GM21717 (cell line): ENCODE data around the gene CMKLR1.

ENCODE experiments used
- ATAC-seq: cut with Tn5 transposase; IDR thresholded peaks from one replicate; pipeline ENCODE4 v1.9.1; 2021; ENCODE audit warnings: mild to moderate bottlenecking, moderate library complexity; ENCODE audit not compliant: unreplicated experiment

The CMKLR1 gene

DNA sequence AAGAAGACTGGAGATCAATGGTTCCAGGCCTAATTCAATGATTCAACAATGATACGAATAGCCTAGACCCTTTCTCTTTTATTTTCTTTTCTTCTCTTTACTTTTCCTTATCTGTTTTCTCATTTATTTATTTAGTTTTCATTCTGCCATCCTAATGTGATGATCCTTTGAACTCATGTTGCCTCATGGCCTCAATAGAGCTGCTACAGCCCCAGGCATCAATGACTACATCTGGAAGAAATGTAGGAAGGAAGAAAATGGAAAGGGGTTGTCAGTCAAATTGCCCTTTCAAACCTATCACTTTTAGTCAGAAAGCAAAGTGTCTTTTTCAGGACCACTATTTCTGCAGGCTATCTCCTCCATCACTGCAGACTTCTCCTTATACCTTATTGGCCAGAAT, 69.9 kb downstream of the CMKLR1 start:
- ATAC-seq = no peak

DNA sequence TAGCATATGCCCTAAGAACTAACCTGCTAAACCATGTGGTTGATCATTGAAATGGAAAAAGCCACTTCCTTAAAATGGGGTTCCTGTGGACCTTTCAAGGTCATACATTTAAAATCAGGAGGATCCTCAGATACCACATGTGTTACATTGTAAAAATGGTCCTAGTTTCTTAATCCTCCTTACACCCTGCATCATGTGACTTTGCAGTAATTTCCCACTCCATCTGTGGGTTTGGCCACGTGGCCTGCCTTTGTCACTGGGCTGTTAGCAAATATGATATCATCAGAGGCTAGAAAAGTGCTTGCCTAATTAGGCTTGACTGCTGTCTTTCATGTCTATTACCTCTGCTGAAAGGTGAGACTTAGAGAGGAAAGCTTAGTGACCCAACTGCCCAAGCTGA, 70.7 kb downstream of the CMKLR1 start:
- ATAC-seq = no peak

DNA sequence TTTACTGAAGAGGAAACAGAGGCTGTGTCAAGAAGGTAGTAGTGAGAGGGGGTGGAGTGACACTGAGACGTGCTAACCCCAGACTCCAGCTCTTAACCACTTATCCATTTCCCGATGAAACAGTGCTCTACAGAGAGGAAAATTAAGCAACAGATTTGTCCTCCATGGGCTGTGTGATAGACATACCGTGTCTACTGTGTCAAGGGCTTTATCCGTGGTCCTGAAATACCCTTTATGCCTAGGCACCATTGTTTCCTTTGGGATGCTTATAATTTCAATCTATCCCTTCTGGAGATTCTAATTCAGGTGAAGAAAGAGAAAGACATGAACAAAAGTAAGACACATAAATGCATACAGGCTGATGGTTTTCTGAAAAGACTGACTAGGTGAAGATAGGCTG, 71.7 kb downstream of the CMKLR1 start:
- no peak for ATAC-seq

DNA sequence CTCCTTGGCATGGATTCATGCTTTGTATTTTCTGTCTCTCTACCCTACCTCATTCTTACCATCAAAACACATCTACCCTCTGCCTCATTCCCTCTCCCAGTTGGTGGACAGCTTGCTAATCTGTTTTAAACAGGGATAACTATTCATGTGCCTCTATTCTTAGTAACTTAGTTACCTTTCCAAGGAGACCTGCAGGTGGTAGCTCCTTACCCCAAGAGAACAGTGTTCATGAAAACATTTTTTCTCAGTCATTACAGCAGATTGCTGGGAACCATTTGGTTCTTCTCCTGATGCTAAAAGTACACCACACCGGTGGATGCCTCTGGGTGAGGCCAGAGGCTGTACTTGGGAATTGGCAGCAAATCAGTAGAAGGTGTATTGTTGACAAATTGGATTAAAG, 73.0 kb downstream of the CMKLR1 start:
- no peak for ATAC-seq

DNA sequence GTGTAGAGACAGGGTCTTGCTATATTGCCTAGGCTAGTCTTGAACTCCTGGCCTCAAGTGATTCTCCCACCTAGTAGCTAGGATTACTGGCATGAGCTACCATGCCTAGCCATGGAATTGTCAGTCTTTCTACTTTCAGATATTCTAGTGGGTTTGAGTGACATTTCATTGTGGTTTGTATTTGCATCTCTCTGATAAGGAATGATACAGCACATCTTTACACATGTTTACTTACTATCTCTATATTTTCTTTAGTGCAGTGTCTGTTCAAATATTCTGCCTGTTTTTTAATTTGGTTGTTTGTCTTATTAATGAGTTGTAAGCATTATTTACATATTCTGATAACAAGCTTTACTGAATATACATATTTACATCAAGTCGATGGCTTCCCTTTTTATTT, 73.6 kb downstream of the CMKLR1 start:
- ATAC-seq = no peak

DNA sequence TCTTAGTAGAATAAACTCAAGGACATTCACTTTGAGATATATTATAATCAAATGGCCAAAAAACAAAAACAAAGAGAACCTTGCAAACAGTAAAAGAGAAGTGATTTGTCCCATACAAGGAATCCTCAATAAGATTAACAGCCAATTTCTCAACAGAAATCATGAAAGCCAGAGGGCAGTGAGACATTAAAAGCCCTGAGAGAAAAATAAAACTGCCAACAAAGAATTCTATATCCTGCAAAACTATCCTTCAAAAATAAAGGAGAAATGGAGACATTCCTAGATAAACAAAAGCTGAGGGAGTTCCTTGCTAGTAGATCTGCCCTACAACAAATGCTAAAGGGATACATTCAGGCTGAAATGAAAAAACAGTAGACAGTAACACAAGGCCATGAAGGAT, 78.1 kb downstream of the CMKLR1 start:
- no peak for ATAC-seq

DNA sequence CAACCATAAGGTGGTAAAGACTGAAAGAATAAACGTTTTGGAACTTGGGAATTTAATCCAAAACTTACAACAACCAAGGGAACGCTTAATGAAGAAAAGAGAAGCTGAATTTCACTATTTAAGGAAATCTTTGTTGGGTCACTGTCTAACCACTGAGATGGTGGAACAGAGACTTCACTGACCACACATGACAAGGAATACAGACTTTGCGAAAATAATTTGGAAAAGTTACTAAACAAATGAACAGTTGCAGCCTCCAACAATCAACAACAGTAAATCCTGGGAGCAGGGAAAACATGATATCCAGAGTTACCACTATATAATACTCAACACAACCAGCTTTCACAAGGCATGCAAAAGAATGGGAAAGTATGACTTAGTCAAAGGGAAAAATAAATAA, 79.1 kb downstream of the CMKLR1 start:
- ATAC-seq = no peak

DNA sequence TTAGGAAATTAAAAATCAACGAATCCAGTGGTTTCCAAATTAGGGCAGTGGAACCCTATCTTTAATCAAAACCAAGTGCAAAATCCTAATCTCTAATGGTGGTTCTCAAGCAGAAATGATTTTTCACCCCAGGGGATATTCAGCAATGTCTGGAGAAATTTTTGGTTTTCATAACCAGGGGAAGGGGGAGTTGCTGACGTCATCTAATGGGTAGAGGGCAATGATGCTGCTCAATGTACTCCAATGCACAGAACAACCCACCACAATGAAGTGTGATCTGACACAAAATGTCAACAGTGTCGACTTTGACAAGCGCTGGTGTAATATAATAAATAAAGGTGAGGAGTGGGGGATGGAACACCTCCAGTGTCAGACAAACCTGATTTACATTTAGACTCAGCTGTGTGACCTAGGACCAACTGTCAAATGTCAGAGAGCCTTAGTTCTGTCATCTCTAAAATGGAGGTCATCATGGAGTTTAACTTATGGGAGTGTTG, 81.5 kb downstream of the CMKLR1 start:
- no peak for ATAC-seq

DNA sequence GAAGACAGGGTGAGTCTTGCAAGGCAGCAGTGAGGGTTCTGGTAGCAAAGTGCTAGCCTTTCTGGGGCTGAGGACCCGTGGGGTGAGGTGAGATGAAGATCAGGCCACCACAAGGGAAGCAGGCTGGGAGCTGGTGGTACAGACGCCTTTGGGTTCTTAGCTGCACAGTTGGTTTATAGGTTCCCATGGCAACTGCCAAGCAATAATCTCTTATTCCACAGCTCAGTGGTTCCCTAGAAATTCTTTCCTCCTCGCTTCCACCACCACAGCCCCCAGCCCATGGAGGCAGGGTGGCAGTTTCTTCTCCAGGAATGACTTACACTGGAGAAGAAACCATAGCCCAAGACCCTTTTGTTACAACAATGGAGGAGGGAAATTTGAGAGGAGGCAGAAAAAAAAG, 82.1 kb downstream of the CMKLR1 start:
- no peak for ATAC-seq

DNA sequence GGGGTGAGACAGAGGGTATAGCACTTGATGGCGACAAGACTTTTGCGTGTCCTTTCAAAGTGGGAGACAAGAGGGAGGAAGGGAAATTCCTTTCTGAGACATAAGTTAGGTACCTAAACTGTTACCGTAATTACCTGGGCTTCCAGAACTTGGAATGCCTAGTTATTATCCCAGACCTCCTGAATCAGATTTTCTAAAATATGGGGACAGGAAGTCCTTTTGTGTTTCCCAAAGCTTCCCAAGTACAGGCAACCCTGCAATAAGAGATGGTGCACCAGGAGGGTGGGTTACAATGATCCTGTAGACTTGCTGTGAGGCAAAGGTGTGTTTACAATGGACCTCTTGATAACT, 83.9 kb downstream of the CMKLR1 start:
- no peak for ATAC-seq

DNA sequence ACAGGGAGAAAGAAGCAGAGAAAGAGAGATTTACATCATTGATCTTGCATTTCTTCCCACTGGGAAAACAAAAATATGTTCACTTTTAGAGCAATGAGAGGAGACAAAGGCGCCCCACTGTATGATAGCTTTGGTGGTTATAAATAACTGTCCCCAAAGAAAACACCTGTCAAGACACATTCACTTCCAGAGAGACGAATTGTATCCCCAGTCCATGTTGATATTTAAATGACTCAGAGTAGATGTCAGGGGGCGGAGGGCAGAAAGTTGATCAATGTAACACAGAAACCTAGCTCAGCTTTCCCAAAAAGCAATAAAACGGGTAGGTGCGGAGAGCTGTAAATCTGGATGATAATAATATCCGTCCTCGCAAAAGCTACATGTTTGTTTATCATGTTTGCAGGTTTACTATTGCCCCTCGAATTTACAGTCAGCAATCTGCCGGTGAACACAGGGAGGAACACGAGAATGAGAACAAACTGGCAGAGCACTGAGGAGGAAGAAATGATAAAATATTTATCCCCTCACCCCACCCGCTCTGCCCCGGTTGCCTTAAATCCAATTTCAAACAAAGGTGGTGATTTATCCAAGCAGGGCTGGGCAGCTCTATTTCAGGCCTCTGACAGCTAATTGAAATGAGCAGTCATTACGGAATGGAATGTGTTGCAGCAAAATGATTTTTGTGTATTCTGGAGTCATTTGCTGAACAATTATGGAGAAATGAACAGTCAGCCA, 84.4 kb downstream of the CMKLR1 start:
- ATAC-seq = no peak

DNA sequence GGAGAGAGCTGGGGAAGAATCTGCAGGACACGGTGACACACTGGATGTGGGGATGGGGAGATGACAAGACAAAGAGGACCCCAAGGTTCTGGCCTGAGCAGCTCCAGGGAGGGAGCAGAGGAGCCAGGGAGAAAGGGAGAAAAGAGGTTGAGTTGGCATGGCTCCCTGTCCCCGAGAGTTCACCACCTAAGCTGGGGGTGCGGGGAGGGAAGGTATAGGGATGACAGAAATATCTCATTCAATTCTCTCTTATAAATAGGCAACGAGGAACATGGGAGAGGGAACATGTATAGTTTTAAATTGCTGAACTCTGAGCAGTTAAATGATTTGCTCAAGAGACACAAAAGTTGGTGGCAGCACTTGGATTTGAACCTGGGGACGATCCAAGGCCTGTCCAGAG, 85.1 kb downstream of the CMKLR1 start:
- no peak for ATAC-seq

DNA sequence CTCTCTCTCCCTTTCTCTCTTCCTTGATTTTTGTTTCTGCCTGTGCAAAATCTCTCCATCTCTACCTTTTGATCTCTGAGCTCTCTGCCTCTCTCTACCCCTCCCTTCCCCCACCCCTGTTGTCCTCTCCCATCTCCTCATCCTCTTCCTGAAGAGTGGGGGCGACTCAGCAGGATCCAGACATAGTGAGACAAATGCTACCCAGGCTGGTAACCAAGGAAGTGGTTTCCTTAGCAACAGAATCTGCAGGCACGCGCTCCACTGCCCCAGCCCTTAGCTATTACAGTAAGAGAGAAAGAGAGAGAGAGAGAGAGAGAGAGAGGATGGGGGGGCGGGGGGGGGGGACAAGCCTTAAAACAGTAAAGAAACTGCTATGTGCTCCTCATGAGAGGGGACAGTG, 85.6 kb downstream of the CMKLR1 start:
- no peak for ATAC-seq

DNA sequence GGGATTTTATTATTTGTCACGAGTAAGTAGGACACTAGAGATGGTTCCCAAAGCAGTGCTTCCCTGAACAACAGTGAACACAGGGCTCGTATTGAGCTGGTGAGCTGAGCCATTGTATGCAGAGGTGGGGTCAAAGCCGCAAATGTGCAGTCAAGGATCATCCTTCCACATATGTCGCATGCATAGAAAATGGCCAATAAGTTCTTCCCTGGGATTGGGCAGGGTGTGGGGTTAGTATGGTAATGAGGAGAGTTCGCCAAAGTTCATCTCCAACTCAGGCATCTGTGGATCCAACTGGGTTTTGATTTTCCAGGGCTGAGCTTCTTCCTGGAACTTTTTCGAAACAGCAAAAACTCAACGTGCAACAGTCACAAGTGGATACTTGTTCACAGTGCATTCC, 86.6 kb downstream of the CMKLR1 start:
- ATAC-seq = no peak

DNA sequence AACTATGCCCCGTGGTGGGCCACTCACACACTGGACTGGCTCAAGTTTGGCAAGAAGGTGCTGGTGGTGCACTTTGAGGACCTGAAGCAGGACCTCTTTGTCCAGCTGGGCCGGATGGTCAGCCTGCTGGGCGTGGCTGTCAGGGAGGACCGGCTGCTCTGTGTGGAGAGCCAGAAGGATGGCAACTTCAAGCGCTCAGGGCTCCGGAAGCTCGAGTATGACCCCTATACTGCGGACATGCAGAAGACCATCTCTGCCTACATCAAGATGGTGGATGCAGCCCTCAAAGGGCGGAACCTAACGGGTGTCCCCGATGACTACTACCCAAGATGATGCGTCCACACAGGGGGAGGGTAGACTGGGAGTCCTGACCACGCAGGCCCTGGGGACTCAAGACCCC, 91.1 kb downstream of the CMKLR1 start:
- ATAC-seq = no peak

DNA sequence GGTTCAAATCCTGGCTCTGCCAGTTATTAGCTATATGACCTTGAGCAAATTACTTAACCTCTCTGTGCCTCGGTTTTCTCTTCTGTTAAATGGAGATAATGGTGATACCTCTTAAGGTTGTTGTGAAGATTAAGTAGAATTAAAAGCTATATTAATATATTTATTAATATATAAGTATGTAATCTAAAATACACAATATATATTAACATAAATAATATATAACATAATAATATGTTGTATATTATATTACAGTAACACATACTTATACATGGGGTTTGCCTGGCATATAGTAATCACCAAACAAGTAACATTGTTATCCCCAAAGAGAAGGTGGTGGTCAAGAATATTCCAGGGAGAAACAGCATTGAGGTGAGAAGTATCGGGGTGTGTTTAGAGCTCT, 92.0 kb downstream of the CMKLR1 start:
- ATAC-seq = no peak

DNA sequence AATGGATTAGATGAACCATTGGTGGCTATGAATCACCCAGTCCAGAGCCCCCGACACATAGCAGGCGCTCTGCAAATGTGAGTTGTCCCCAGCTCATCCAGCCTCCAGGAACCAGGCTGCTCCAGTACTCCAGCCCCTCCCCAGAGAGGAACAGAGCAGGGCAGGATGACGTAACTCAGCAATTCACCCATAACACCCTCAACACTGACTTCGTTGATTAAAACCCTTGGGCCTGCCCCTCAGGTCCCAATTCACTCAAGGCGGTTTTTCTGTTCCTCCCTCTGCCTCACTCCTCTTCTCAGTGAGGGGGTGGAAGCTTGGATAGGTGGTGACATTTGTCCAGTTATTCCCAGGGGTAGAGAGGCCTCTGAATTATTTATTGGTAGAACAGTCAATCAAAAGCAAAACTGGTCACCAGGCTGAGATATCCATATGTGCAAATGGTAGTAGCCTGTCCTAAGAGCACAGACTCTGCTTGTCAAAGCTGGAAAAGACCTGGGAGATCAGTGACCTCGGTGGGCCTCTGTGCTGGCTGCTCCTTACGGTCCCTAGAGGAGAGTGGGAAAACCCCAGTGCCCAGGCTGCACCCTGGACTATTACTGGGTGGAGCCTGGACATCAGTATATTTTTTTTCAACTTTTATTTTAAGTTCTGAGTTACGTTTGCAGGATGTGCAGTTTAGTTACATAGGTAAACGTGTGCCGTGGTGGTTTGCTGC, 97.0 kb downstream of the CMKLR1 start:
- ATAC-seq = no peak

DNA sequence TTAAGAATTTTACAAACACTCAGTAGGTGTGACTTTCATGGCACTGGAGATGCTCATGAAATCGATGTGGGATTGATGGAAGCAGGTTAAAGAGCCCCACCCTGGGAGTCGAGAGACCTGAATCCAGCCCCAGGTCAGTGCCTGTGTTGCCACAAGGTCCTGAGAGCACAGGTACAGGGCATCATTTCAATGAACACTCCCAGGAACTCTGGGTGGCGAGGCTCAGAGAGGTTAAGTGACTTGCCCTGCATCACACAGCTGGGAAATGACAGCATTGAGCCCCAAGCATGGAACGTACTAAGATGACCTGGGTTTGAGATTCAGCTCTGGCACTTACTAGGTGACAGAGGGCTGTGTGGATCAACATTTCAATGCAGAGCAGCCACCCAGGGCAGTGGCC, 98.2 kb downstream of the CMKLR1 start:
- ATAC-seq = no peak

DNA sequence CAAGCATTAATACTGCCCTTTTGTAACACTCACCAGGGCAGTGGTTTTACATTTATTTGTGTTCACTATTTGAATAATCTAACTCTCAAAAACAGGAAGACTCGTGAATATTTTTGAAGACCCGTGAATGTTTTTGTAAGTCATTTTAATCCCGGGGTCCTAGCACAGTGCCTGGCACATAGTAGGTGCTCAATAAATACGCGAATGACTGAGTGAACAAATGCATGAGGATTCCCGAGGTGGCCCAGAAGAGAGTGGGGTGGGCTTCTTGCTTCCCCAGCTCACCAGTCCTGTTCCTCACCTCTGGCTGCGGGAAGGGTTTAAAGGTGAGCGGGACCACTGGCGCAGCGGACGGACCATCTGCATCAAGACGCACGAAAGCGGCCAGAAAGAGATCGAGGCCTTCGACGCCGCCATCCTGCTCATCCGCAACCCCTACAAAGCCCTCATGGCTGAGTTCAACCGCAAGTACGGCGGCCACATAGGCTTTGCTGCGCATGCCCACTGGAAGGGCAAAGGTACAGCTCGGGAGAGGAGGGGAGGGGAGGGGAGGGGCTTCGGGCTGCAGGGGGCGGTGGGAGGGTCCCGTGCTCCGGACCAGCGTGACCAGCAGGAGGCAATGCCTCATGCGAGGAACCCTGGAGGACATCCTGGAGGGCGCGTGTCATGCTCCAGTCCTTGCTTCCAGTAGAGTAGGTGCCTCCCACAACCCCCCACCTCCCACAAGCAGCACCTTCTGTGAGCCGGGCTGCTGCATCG, 98.9 kb downstream of the CMKLR1 start:
- ATAC-seq = no peak

DNA sequence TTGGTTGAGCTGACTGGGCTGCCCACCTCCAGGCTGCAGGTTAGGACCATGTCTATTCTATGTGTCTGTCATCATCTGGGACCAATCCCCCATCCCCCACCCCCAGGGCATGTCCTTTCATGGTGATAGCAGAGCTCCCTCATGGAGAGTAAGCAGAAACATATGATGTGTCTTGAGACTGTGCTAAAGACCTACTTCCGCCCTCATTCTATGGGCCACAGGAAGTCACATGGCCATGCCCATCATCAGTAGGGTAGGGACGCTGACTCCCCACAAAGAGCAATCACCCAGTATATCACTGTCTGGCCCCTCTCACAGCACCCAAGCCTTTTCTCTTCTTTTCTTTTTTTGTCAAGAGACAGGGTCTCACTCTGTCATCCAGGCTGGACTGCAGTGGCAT, 99.7 kb downstream of the CMKLR1 start:
- ATAC-seq = no peak

DNA sequence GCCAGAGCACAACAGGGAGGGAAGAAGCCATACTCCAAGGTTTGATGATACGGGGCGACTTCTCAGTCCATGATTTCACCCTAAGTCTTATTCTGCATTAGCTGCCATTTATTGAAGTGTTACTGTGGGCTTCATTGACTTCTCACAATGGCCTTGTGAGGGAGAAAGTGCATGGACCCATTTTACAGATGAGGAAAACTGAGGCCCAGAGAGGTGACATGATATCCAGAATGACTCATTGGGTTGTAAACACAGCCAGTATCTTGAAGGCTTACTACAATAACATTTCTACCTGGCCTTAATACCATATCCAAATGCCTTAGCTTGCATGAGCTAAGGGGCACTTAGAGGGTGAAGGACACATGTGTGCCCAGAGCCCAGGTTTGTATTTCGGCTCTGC, 100.6 kb downstream of the CMKLR1 start:
- no peak for ATAC-seq
